ENCODE data around the gene EIF2S2. TPM values are rescaled to one million over a fixed set of nuclear protein-coding genes. Genes with fewer than 3 reads are reported as not detected.

Gene EIF2S2
- total and polyA plus RNA-seq, 2 experiments from 2014 or later = 109 to 138 TPM

GRCh38 chr20:34089655-34090345 lies 22.2 kb downstream of the EIF2S2 start:
- Histone ChIP-seq H3K4me1 (ENCODE audit: insufficient read depth) (no peaks in the 10 kb centered on the region), H3K9ac (no peak overlapping the region), H3K27ac (no peak overlapping the region), H2AFZ (no peak overlapping the region), H3K9me2 (ENCODE audit: insufficient read depth) (no peaks in the 10 kb centered on the region), H3F3A (ENCODE audit: insufficient read depth) (peaks cover 90% of the 10 kb centered on the region), H3K36me3 (ENCODE audit: low read depth) (peaks cover 66% of the 10 kb centered on the region), H3K9me3 (ENCODE audit: low read depth) (no peaks in the 10 kb centered on the region), H3K27me3 (replicated peaks; ENCODE audit: insufficient read depth) (no peaks in the 10 kb centered on the region), H3K4me3 (no peak overlapping the region), H4K20me1 (ENCODE audit: insufficient read depth) (0 out of 2 replicates have a peak, but pooled peaks cover 2% of the 10 kb centered on the region), H3K4me2 (ENCODE audit: unreplicated experiment) (no peak overlapping the region), H3K79me2 (ENCODE audit: insufficient read depth) (peaks cover 82% of the 10 kb centered on the region)
- DNase-seq = no peak
- WGBS, 2 experiments (ENCODE audit: low coverage in 1 of 2, low lambda C conversion rate in 2 of 2, missing lambda C conversion rate in 2 of 2) = 77 to 79% methylated on average over 13 of the region's 13 CpGs
- in situ Hi-C loops (cut with MboI) = no loop called here
- no peak for TF ChIP-seq EZH2phosphoT487 (IDR thresholded peaks at IDR 0.05; ENCODE audit: insufficient read depth, low read depth)

- Histone ChIP-seq H3K36me3 (ENCODE audit: low read depth) (peaks cover 60% of the 10 kb centered on the region), H3K4me1 (ENCODE audit: insufficient read depth) (no peaks in the 10 kb centered on the region), H3K9me3 (ENCODE audit: low read depth) (no peaks in the 10 kb centered on the region), H2AFZ (no peak overlapping the region), H3K9me2 (ENCODE audit: insufficient read depth) (no peaks in the 10 kb centered on the region), H3F3A (ENCODE audit: insufficient read depth) (peaks cover 92% of the 10 kb centered on the region), H4K20me1 (ENCODE audit: insufficient read depth) (no peaks in the 10 kb centered on the region), H3K27ac (no peak overlapping the region), H3K4me2 (ENCODE audit: unreplicated experiment) (no peak overlapping the region), H3K79me2 (ENCODE audit: insufficient read depth) (peaks cover 75% of the 10 kb centered on the region), H3K4me3 (no peak overlapping the region), H3K27me3 (replicated peaks; ENCODE audit: insufficient read depth) (no peaks in the 10 kb centered on the region), H3K9ac (no peak overlapping the region)
- TF ChIP-seq EZH2phosphoT487 (IDR thresholded peaks at IDR 0.05; ENCODE audit: insufficient read depth, low read depth) = no peak
- TF ChIP-seq EZH2 (IDR thresholded peaks at IDR 0.05; ENCODE audit: insufficient read depth, poor library complexity, severe bottlenecking) = no peak
- no peak for DNase-seq
- WGBS, 2 experiments (ENCODE audit: low coverage in 1 of 2, low lambda C conversion rate in 2 of 2, missing lambda C conversion rate in 2 of 2) = 98 to 99% methylated on average over 5 of the region's 5 CpGs
- in situ Hi-C loops (cut with MboI) = no loop called here
Measured at GRCh38 chr20:34089175-34089479, 22.9 kb downstream of the EIF2S2 start.

- H3K79me2 ChIP-seq (ENCODE audit: insufficient read depth) = peaks cover 69% of the 10 kb centered on the region
Measured at GRCh38 chr20:34088305-34089174, 23.5 kb downstream of the EIF2S2 start.

GRCh38 chr20:34085544-34086040 lies 26.5 kb downstream of the EIF2S2 start:
- H3K27me3 ChIP-seq (replicated peaks; ENCODE audit: insufficient read depth) = no peaks in the 10 kb centered on the region
- TF ChIP-seq EZH2 (IDR thresholded peaks at IDR 0.05; ENCODE audit: insufficient read depth, poor library complexity, severe bottlenecking) (no peak), EZH2phosphoT487 (IDR thresholded peaks at IDR 0.05; ENCODE audit: insufficient read depth, low read depth) (no peak)
- no peak overlapping the region for H3K9ac ChIP-seq
- peaks cover 80% of the 10 kb centered on the region for H3F3A ChIP-seq (ENCODE audit: insufficient read depth)
- WGBS, 2 experiments (ENCODE audit: low coverage in 1 of 2, low lambda C conversion rate in 2 of 2, missing lambda C conversion rate in 2 of 2) = 80 to 81% methylated on average over 5 of the region's 5 CpGs
- H3K27ac ChIP-seq = no peak overlapping the region
- H3K9me2 ChIP-seq (ENCODE audit: insufficient read depth) = no peaks in the 10 kb centered on the region
- no peaks in the 10 kb centered on the region for H3K9me3 ChIP-seq (ENCODE audit: low read depth)
- H3K4me3 ChIP-seq = no peak overlapping the region
- H2AFZ ChIP-seq = no peak overlapping the region
- peaks cover 5% of the 10 kb centered on the region; the same call in 1 of the 2 replicates for H4K20me1 ChIP-seq (ENCODE audit: insufficient read depth)
- peaks cover 42% of the 10 kb centered on the region for H3K79me2 ChIP-seq (ENCODE audit: insufficient read depth)
- H3K4me1 ChIP-seq (ENCODE audit: insufficient read depth) = peaks cover 13% of the 10 kb centered on the region
- H3K4me2 ChIP-seq (ENCODE audit: unreplicated experiment) = no peak overlapping the region
- no peak for DNase-seq
- in situ Hi-C loops (cut with MboI) = no loop called here
- H3K36me3 ChIP-seq (ENCODE audit: low read depth) = peaks cover 27% of the 10 kb centered on the region

More at GRCh38 chr20:34088305-34089174, 23.5 kb downstream of the EIF2S2 start:
- TF ChIP-seq EZH2phosphoT487 (IDR thresholded peaks at IDR 0.05; ENCODE audit: insufficient read depth, low read depth) (no peak), EZH2 (IDR thresholded peaks at IDR 0.05; ENCODE audit: insufficient read depth, poor library complexity, severe bottlenecking) (no peak)
- WGBS, 2 experiments (ENCODE audit: low coverage in 1 of 2, low lambda C conversion rate in 2 of 2, missing lambda C conversion rate in 2 of 2) = 77 to 82% methylated on average over 15 of the region's 15 CpGs
- no peak for DNase-seq
- Histone ChIP-seq H4K20me1 (ENCODE audit: insufficient read depth) (no peaks in the 10 kb centered on the region), H3K9ac (no peak overlapping the region), H3K27ac (no peak overlapping the region), H3K4me3 (no peak overlapping the region), H2AFZ (no peak overlapping the region), H3K27me3 (replicated peaks; ENCODE audit: insufficient read depth) (no peaks in the 10 kb centered on the region), H3K4me1 (ENCODE audit: insufficient read depth) (peaks cover 5% of the 10 kb centered on the region; the same call in 1 of the 2 replicates), H3K9me3 (ENCODE audit: low read depth) (no peaks in the 10 kb centered on the region), H3K4me2 (ENCODE audit: unreplicated experiment) (no peak overlapping the region), H3K36me3 (ENCODE audit: low read depth) (peaks cover 54% of the 10 kb centered on the region), H3K9me2 (ENCODE audit: insufficient read depth) (no peaks in the 10 kb centered on the region), H3F3A (ENCODE audit: insufficient read depth) (peaks cover 92% of the 10 kb centered on the region)
- in situ Hi-C loops (cut with MboI) = no loop called here

Measured in GM23248 (cell line).